Measurements from ENCODE around the gene SH2D3C.

Gene SH2D3C

DNA sequence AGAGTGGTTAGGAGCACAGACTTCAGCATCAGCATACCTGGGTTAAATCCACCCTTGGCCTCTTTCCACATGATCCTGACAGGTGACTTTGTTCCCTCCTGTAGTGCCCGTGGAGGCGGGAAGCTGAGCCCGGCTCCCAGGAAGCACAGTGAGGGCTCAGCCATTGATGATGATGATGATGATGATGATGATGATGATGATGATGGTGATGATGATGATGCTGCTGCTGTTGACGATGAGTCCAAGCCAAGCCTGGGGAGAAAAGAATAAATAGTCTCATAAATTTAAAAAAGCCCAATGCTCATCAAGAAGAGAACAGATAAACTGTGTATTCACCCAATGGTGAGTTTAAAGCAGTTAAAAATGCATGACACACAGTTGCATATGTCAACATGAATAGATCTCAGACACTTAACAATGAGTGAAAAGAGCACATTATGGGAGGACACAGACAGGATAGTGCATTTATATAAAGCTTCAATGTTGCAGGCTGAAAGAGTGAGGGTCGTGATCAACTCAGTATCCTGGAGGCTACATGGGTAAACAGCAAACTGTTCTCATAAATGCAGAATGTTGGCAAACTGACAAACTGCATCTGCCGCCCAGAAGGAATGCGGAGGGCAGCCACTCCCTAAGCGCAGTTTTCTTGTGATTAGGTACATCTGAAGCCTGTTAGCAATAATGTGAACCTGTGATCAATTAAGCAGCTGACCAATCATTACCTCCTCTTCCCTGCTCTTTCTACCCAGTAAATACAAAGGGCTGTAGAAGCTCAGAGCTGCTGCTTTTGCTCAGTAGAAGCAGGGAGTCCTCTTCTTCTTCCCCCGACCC is 83.4 kb downstream of the SH2D3C start:
- no peak for DNase-seq (ENCODE audit: extremely low read depth, insufficient read length)
- Histone ChIP-seq H3K27me3 (replicated peaks; ENCODE audit: control insufficient read depth, insufficient read depth, low read length) (no peaks in the 10 kb centered on the region), H3K4me3 (replicated peaks; ENCODE audit: low read depth, low read length) (no peak overlapping the region), H3K36me3 (ENCODE audit: control insufficient read depth, insufficient read depth, low read length) (no peaks in the 10 kb centered on the region)
- TF ChIP-seq, protein P1, sequence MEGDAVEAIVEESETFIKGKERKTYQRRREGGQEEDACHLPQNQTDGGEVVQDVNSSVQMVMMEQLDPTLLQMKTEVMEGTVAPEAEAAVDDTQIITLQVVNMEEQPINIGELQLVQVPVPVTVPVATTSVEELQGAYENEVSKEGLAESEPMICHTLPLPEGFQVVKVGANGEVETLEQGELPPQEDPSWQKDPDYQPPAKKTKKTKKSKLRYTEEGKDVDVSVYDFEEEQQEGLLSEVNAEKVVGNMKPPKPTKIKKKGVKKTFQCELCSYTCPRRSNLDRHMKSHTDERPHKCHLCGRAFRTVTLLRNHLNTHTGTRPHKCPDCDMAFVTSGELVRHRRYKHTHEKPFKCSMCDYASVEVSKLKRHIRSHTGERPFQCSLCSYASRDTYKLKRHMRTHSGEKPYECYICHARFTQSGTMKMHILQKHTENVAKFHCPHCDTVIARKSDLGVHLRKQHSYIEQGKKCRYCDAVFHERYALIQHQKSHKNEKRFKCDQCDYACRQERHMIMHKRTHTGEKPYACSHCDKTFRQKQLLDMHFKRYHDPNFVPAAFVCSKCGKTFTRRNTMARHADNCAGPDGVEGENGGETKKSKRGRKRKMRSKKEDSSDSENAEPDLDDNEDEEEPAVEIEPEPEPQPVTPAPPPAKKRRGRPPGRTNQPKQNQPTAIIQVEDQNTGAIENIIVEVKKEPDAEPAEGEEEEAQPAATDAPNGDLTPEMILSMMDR (IDR thresholded peaks at IDR 0.05; ENCODE audit: insufficient read depth, low read length, poor library complexity, severe bottlenecking) = no peak

- H3K36me3 ChIP-seq (ENCODE audit: control insufficient read depth, insufficient read depth, low read length) = no peaks in the 10 kb centered on the region
- no peak overlapping the region for H3K4me3 ChIP-seq (replicated peaks; ENCODE audit: low read depth, low read length)
- no peaks in the 10 kb centered on the region for H3K27me3 ChIP-seq (replicated peaks; ENCODE audit: control insufficient read depth, insufficient read depth, low read length)
- TF ChIP-seq, protein P1 (IDR thresholded peaks at IDR 0.05; ENCODE audit: insufficient read depth, low read length, poor library complexity, severe bottlenecking) = no peak
- DNase-seq (ENCODE audit: extremely low read depth, insufficient read length) = no peak
Observed at GRCh38 chr9:127693697-127694096, 84.8 kb downstream of the SH2D3C start.

DNA sequence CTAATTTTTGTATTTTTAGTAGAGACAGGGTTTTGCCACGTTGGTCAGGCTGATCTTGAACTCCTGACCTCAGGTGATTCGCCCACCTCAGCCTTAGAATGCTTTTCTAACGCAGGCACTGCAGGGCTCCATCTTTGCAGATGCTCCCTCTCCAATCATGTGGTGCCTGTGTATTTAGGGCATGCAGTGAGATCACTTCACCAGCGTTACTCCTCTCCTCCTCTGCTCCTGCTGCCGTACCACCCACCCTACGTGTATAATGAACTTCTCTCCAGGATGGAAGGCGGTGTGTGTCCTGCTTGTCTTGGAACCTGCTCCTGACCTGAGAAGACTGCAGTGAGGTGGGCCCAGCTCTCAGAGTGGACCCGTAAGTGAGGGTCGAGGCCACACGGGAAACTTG is 85.3 kb downstream of the SH2D3C start:
- Histone ChIP-seq H3K4me3 (replicated peaks; ENCODE audit: low read depth, low read length) (no peak overlapping the region), H3K36me3 (ENCODE audit: control insufficient read depth, insufficient read depth, low read length) (no peaks in the 10 kb centered on the region), H3K27me3 (replicated peaks; ENCODE audit: control insufficient read depth, insufficient read depth, low read length) (no peaks in the 10 kb centered on the region)
- no peak for DNase-seq (ENCODE audit: extremely low read depth, insufficient read length)
- TF ChIP-seq, protein P1 (IDR thresholded peaks at IDR 0.05; ENCODE audit: insufficient read depth, low read length, poor library complexity, severe bottlenecking) = no peak

DNA sequence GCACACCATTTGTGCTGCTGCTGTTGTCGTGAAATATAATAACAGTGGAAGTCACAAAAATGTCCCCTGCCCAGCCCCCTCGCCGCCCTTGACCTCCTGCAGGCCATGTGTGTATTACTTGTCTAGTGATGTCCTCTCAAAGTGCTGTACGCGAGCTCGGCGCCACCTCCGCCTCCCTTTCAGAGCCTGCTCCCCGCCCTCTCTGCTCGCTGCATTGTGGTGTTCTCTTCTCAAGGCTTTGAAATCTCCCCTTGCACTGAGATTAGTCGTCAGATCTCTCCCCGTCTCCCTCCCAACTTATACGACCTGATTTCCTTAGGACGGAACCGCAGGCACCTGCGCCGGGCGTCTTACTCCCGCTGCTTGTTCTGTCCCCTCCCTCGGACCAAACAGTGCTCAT is 86.4 kb downstream of the SH2D3C start:
- DNase-seq (ENCODE audit: extremely low read depth, insufficient read length) = no peak

GRCh38 chr9:127690735-127691134 is 87.7 kb downstream of the SH2D3C start:
- TF ChIP-seq, protein P1 (IDR thresholded peaks at IDR 0.05; ENCODE audit: insufficient read depth, low read length, poor library complexity, severe bottlenecking) = no peak
- DNase-seq (ENCODE audit: extremely low read depth, insufficient read length) = no peak
- Histone ChIP-seq H3K36me3 (ENCODE audit: control insufficient read depth, insufficient read depth, low read length) (no peaks in the 10 kb centered on the region), H3K4me3 (replicated peaks; ENCODE audit: low read depth, low read length) (no peak overlapping the region), H3K27me3 (replicated peaks; ENCODE audit: control insufficient read depth, insufficient read depth, low read length) (no peaks in the 10 kb centered on the region)

More for the DNA sequence above, 86.4 kb downstream of the SH2D3C start:
- no peaks in the 10 kb centered on the region for H3K27me3 ChIP-seq (replicated peaks; ENCODE audit: control insufficient read depth, insufficient read depth, low read length)
- TF ChIP-seq, protein P1 (IDR thresholded peaks at IDR 0.05; ENCODE audit: insufficient read depth, low read length, poor library complexity, severe bottlenecking) = no peak
- no peak overlapping the region for H3K4me3 ChIP-seq (replicated peaks; ENCODE audit: low read depth, low read length)
- no peaks in the 10 kb centered on the region for H3K36me3 ChIP-seq (ENCODE audit: control insufficient read depth, insufficient read depth, low read length)
